Mesenchymal stem cell (in vitro differentiated cells and primary cell): ENCODE measurements around the gene C13orf46.
"Not testable (repeated sequence)": the region's sequence is repeated elsewhere in the genome, so short reads cannot be mapped to it uniquely, and the experiment has no call there.

Experiments
- DNase-seq: peaks from one replicate; pipeline ENCODE4 v3.0.0-alpha.2; 2013
- H2AFZ ChIP-seq: one replicate; pipeline ENCODE4 v1.6.1; 2013; ENCODE audit warnings: low read depth, mild to moderate bottlenecking, control low read depth, inconsistent platforms, low read length, moderate library complexity
- H2AK5ac ChIP-seq: 2 replicates; pipeline ENCODE4 v1.6.1; 2013; ENCODE audit warnings: low read length, moderate library complexity, mild to moderate bottlenecking, inconsistent platforms; ENCODE audit not compliant: severe bottlenecking
- H2BK120ac ChIP-seq: one replicate; pipeline ENCODE4 v1.6.1; 2013; ENCODE audit warnings: low read depth, mild to moderate bottlenecking, inconsistent platforms, low read length, moderate library complexity
- H2BK12ac ChIP-seq, 2 experiments: one replicate each; pipeline ENCODE4 v1.6.1; 2013; ENCODE audit warnings: inconsistent platforms in 2 of 2, low read length in 2 of 2, mild to moderate bottlenecking in 2 of 2, moderate library complexity in 2 of 2, control low read depth in 1 of 2
- H2BK15ac ChIP-seq: one replicate; pipeline ENCODE4 v1.6.1; 2013; ENCODE audit warnings: mild to moderate bottlenecking, low read depth, inconsistent platforms; ENCODE audit not compliant: poor library complexity, severe bottlenecking
- H2BK5ac ChIP-seq: 2 replicates; pipeline ENCODE4 v1.6.1; 2013; ENCODE audit warnings: low read depth, mild to moderate bottlenecking, low read length, control low read depth, inconsistent platforms; ENCODE audit not compliant: poor library complexity, severe bottlenecking
- H3K14ac ChIP-seq, 2 experiments: one replicate each; pipeline ENCODE4 v1.6.1; 2013; ENCODE audit warnings: inconsistent platforms in 2 of 2, low read length in 2 of 2, control low read depth in 1 of 2, mild to moderate bottlenecking in 1 of 2, moderate library complexity in 1 of 2
- H3K18ac ChIP-seq, 2 experiments: one replicate each; pipeline ENCODE4 v1.6.1; 2013; ENCODE audit warnings: inconsistent platforms in 2 of 2, low read length in 2 of 2, control low read depth in 1 of 2, low read depth in 1 of 2, mild to moderate bottlenecking in 1 of 2
- H3K23ac ChIP-seq, 2 experiments: one replicate each; pipeline ENCODE4 v1.6.1; 2013; ENCODE audit warnings: inconsistent platforms in 2 of 2, low read length in 2 of 2, mild to moderate bottlenecking in 2 of 2, moderate library complexity in 2 of 2, control low read depth in 1 of 2
- H3K27ac ChIP-seq: 2 replicates; pipeline ENCODE4 v1.5.1; 2013; ENCODE audit warnings: mild to moderate bottlenecking, moderate library complexity, low read length, control low read depth, inconsistent platforms; ENCODE audit not compliant: poor library complexity, severe bottlenecking
- H3K27me3 ChIP-seq, 2 experiments: 2 replicates each; pipeline versions ENCODE4 v1.6.1 to v1.7.0; 2013; ENCODE audit warnings: low read length in 2 of 2, mild to moderate bottlenecking in 2 of 2, moderate library complexity in 2 of 2, control low read depth in 1 of 2, inconsistent platforms in 1 of 2; ENCODE audit not compliant: control insufficient read depth in 1 of 2, insufficient read depth in 1 of 2
- H3K36me3 ChIP-seq, 2 experiments: 2 replicates each; pipeline versions ENCODE4 v1.6.1 to v1.7.0; 2013; ENCODE audit warnings: low read length in 2 of 2, control low read depth in 1 of 2, inconsistent platforms in 1 of 2, low read depth in 1 of 2, mild to moderate bottlenecking in 1 of 2; ENCODE audit not compliant: insufficient read depth in 2 of 2, control insufficient read depth in 1 of 2
- H3K4ac ChIP-seq, 2 experiments: one replicate each; pipeline ENCODE4 v1.6.1; 2013; ENCODE audit warnings: inconsistent platforms in 2 of 2, low read length in 2 of 2, mild to moderate bottlenecking in 2 of 2, moderate library complexity in 2 of 2, control low read depth in 1 of 2, low read depth in 1 of 2
- H3K4me1 ChIP-seq: 2 replicates; pipeline ENCODE4 v1.6.1; 2013; ENCODE audit warnings: low read depth, low read length, control low read depth; ENCODE audit not compliant: control insufficient read depth, insufficient read depth
- H3K4me2 ChIP-seq: 2 replicates; pipeline ENCODE4 v1.6.1; 2013; ENCODE audit warnings: low read length, mild to moderate bottlenecking, inconsistent platforms; ENCODE audit not compliant: poor library complexity, severe bottlenecking
- H3K4me3 ChIP-seq, 2 experiments: 2 replicates each; pipeline versions ENCODE4 v1.5.1 to v1.7.0; 2013; ENCODE audit warnings: low read length in 2 of 2, mild to moderate bottlenecking in 2 of 2, control low read depth in 1 of 2, low read depth in 1 of 2; ENCODE audit not compliant: insufficient read depth in 1 of 2
- H3K79me1 ChIP-seq: replicated peaks from 2 replicates; pipeline ENCODE4 v1.6.1; 2013; ENCODE audit warnings: mild to moderate bottlenecking, control low read depth, low read length, inconsistent platforms; ENCODE audit not compliant: poor library complexity, severe bottlenecking
- H3K9ac ChIP-seq: 2 replicates; pipeline ENCODE4 v1.7.0; 2013; ENCODE audit warnings: mild to moderate bottlenecking, low read length, moderate library complexity
- H3K9me3 ChIP-seq: 2 replicates; pipeline ENCODE4 v1.7.0; 2013; ENCODE audit warnings: mild to moderate bottlenecking, low read length; ENCODE audit not compliant: control insufficient read depth
- H4K8ac ChIP-seq: one replicate; pipeline ENCODE4 v1.6.1; 2013; ENCODE audit warnings: inconsistent platforms, mild to moderate bottlenecking, low read length, moderate library complexity
- H4K91ac ChIP-seq: one replicate; pipeline ENCODE4 v1.6.1; 2013; ENCODE audit warnings: mild to moderate bottlenecking, low read length, inconsistent platforms
- WGBS: methylation state at CpG from one replicate; pipeline ENCODE4 v1.1.7; 2013; ENCODE audit warnings: mixed read lengths; 5-methylcytosine and 5-hydroxymethylcytosine counted together

The C13orf46 gene

GRCh38 chr13:113989585-113990300 is 15.9 kb upstream of the C13orf46 start:
- no peak overlapping the region for H3K4me2 ChIP-seq
- H2AK5ac ChIP-seq, result no peak overlapping the region
- H3K9ac ChIP-seq, result no peak overlapping the region
- H3K27ac ChIP-seq, result no peak overlapping the region
- no peak overlapping the region for H2BK15ac ChIP-seq
- no peaks in the 10 kb centered on the region for H3K9me3 ChIP-seq
- WGBS, result 93% methylated on average over 7 of the region's 8 CpGs
- no peak overlapping the region for H2BK12ac ChIP-seq
- no peaks in the 10 kb centered on the region for H3K27me3 ChIP-seq
- no peak overlapping the region for H3K4ac ChIP-seq
- no peak overlapping the region for H3K18ac ChIP-seq
- H3K4me1 ChIP-seq, result peaks cover under 1% of the 10 kb centered on the region
- peak overlapping the region in 1 of 2 experiments; percentile 73 for H3K14ac ChIP-seq
- H3K4me3 ChIP-seq, result no peak overlapping the region
- H4K8ac ChIP-seq, result no peak overlapping the region
- no peak overlapping the region for H2BK5ac ChIP-seq
- H3K23ac ChIP-seq, result no peak overlapping the region
- H3K79me1 ChIP-seq, result peaks cover 20% of the 10 kb centered on the region
- H2AFZ ChIP-seq, result no peak overlapping the region
- DNase-seq, result no peak
- no peak overlapping the region for H2BK120ac ChIP-seq
- H4K91ac ChIP-seq, result no peak overlapping the region
- peaks cover 49 to 56% of the 10 kb centered on the region in 2 experiments for H3K36me3 ChIP-seq

DNA sequence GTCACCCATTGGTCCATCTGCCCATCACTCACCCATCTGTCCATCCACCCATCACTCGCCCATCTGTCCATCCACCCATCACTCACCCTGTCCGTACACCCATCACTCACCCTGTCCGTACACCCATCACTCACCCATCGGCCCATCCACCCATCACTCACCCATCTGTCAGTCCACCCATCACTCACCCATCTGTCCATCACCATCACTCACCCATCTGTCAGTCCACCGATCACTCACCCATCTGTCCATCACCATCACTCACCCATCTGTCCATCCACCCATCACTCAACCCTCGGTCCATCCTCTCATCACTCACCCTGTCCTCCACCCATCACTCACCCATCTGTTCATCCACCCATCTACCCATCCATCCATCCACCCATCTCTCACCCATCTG is 15.0 kb upstream of the C13orf46 start:
- H3K4me1 ChIP-seq, H3K9ac ChIP-seq, H2AK5ac ChIP-seq, H3K14ac ChIP-seq, DNase-seq, H2BK12ac ChIP-seq, H3K4ac ChIP-seq, H3K4me2 ChIP-seq, H2BK120ac ChIP-seq, H4K91ac ChIP-seq, H2AFZ ChIP-seq, H3K9me3 ChIP-seq, H3K18ac ChIP-seq, H3K23ac ChIP-seq, H2BK5ac ChIP-seq, H2BK15ac ChIP-seq, H3K27me3 ChIP-seq, H4K8ac ChIP-seq, H3K27ac ChIP-seq, H3K4me3 ChIP-seq: not testable (repeated sequence)
- WGBS, result 96% methylated on average over 6 of the region's 6 CpGs
- H3K36me3 ChIP-seq, result peaks cover 44 to 47% of the 10 kb centered on the region in 2 experiments
- H3K79me1 ChIP-seq, result peaks cover 16% of the 10 kb centered on the region

DNA sequence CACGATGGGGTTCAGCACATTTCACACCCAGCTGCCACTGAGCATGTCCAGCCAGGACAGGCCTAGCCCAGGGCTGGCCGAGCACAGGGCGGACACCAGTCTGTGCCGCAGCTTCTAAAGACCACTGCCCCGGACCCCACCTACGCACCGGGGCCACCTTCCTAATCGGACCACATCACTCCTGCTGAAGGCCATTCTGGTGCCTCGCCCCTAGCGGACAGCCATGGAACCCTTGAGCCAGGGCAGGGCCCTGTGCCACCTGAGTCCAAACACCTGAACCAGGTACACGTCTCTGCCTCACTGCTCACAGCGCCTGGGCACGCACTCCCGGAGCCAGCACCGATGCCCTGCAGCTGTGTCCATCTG is 8.4 kb upstream of the C13orf46 start:
- no peak overlapping the region for H2BK5ac ChIP-seq
- no peak overlapping the region for H3K4ac ChIP-seq
- no peaks in the 10 kb centered on the region for H3K27me3 ChIP-seq
- H2BK15ac ChIP-seq, result no peak overlapping the region
- peaks cover 22% of the 10 kb centered on the region for H3K4me1 ChIP-seq
- no peak overlapping the region for H3K18ac ChIP-seq
- H3K79me1 ChIP-seq, result peaks cover 13% of the 10 kb centered on the region
- no peak overlapping the region for H2BK120ac ChIP-seq
- no peak overlapping the region for H3K4me3 ChIP-seq
- no peak overlapping the region for H4K8ac ChIP-seq
- H3K9ac ChIP-seq, result no peak overlapping the region
- H3K4me2 ChIP-seq, result no peak overlapping the region
- no peak overlapping the region for H3K23ac ChIP-seq
- no peak overlapping the region for H3K27ac ChIP-seq
- H2AK5ac ChIP-seq, result peak overlapping the region; percentile 19
- H2BK12ac ChIP-seq, result no peak overlapping the region
- H4K91ac ChIP-seq, result no peak overlapping the region
- no peak overlapping the region for H2AFZ ChIP-seq
- no peak overlapping the region for H3K14ac ChIP-seq
- DNase-seq, result no peak
- WGBS, result 97% methylated on average over 15 of the region's 15 CpGs
- no peaks in the 10 kb centered on the region for H3K9me3 ChIP-seq
- H3K36me3 ChIP-seq, result peaks cover 53 to 55% of the 10 kb centered on the region in 2 experiments

- no peak overlapping the region for H3K4ac ChIP-seq
- no peak overlapping the region for H2BK5ac ChIP-seq
- H3K9ac ChIP-seq, result no peak overlapping the region
- H3K27ac ChIP-seq, result no peak overlapping the region
- no peak overlapping the region for H4K91ac ChIP-seq
- no peak for DNase-seq
- H2AFZ ChIP-seq, result no peak overlapping the region
- no peak overlapping the region for H3K18ac ChIP-seq
- peaks cover 27% of the 10 kb centered on the region for H3K4me1 ChIP-seq
- no peak overlapping the region for H4K8ac ChIP-seq
- no peak overlapping the region for H2BK120ac ChIP-seq
- no peak overlapping the region for H3K14ac ChIP-seq
- no peaks in the 10 kb centered on the region for H3K27me3 ChIP-seq
- no peak overlapping the region for H3K4me2 ChIP-seq
- WGBS, result 94% methylated on average over 28 of the region's 28 CpGs
- H2AK5ac ChIP-seq, result no peak overlapping the region
- no peak overlapping the region for H2BK15ac ChIP-seq
- peaks cover 15% of the 10 kb centered on the region for H3K79me1 ChIP-seq
- H3K4me3 ChIP-seq, result no peak overlapping the region
- H3K9me3 ChIP-seq, result no peaks in the 10 kb centered on the region
- peaks cover 57 to 59% of the 10 kb centered on the region in 2 experiments for H3K36me3 ChIP-seq
- H3K23ac ChIP-seq, result no peak overlapping the region
- no peak overlapping the region for H2BK12ac ChIP-seq
These were observed 7.9 kb upstream of the C13orf46 start for GRCh38 chr13:113981611-113982295.
